ENCODE data around the gene ACTL10.

DNA sequence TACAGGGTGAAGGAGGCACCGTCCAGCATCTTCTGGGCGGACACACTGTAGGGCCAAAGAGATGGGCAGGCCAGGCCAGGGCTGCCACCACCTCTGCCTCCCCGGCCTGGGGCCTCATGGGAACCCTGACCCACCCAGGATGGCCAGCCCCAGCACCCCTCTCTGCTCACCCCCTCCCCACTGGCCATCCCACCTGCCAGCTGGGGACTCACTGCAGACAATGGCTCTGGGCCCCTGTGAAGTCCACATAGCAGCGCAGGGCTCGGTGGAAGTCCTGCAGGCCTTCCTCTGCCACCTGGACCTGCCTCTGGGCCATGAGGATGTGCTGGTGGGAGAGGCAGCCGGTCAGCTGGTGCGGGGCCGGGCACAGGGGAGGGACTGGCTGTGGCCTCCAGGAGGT is 8.2 kb upstream of the ACTL10 start:
- TF ChIP-seq, protein P1, sequence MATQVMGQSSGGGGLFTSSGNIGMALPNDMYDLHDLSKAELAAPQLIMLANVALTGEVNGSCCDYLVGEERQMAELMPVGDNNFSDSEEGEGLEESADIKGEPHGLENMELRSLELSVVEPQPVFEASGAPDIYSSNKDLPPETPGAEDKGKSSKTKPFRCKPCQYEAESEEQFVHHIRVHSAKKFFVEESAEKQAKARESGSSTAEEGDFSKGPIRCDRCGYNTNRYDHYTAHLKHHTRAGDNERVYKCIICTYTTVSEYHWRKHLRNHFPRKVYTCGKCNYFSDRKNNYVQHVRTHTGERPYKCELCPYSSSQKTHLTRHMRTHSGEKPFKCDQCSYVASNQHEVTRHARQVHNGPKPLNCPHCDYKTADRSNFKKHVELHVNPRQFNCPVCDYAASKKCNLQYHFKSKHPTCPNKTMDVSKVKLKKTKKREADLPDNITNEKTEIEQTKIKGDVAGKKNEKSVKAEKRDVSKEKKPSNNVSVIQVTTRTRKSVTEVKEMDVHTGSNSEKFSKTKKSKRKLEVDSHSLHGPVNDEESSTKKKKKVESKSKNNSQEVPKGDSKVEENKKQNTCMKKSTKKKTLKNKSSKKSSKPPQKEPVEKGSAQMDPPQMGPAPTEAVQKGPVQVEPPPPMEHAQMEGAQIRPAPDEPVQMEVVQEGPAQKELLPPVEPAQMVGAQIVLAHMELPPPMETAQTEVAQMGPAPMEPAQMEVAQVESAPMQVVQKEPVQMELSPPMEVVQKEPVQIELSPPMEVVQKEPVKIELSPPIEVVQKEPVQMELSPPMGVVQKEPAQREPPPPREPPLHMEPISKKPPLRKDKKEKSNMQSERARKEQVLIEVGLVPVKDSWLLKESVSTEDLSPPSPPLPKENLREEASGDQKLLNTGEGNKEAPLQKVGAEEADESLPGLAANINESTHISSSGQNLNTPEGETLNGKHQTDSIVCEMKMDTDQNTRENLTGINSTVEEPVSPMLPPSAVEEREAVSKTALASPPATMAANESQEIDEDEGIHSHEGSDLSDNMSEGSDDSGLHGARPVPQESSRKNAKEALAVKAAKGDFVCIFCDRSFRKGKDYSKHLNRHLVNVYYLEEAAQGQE (IDR thresholded peaks at IDR 0.05; ENCODE audit: insufficient read depth in 1 of 2, low read depth in 2 of 2, low read length in 2 of 2) = no peak
- no peak for TF ChIP-seq POLR2AphosphoS5 (IDR thresholded peaks at IDR 0.05; ENCODE audit: low read depth, low read length)
